ENCODE measurements around the gene CKMT2. TPM values are rescaled to one million over a fixed set of nuclear protein-coding genes. Genes with fewer than 3 reads are reported as not detected.

Gene CKMT2
- total and polyA plus RNA-seq, 2 donors (not counting 3 experiments of a cell fraction or from before 2014, with no cell fraction given) = not detected

GRCh38 chr5:81222285-81222684, 10.8 kb upstream of the CKMT2 start:
- FAIRE-seq (no peak), DNase-seq (ENCODE audit: low read depth, low spot score) (no peak)
- no peak overlapping the region for H2AFZ ChIP-seq (ENCODE audit: low read depth, low read length)
- no peaks in the 10 kb centered on the region for H3K79me2 ChIP-seq (ENCODE audit: control insufficient read depth, insufficient read depth, low read length)
- no peaks in the 10 kb centered on the region for H3K4me1 ChIP-seq (ENCODE audit: control insufficient read depth, extremely low read depth, insufficient read depth, low read length)
- no peak overlapping the region for H3K4me3 ChIP-seq (replicated peaks in 1 of 3; ENCODE audit: insufficient read depth in 1 of 3, low read depth in 1 of 3, low read length in 3 of 3)
- no peaks in the 10 kb centered on the region for H3K27me3 ChIP-seq (ENCODE audit: control insufficient read depth in 2 of 2, insufficient read depth in 2 of 2, low read length in 2 of 2)
- no peaks in the 10 kb centered on the region for H4K20me1 ChIP-seq (replicated peaks; ENCODE audit: control insufficient read depth, extremely low read depth, insufficient read depth, low read length)
- H3K36me3 ChIP-seq (ENCODE audit: control insufficient read depth in 2 of 2, extremely low read depth in 1 of 2, insufficient read depth in 2 of 2, low read length in 2 of 2) = no peaks in the 10 kb centered on the region
- BruUV-seq (replicated peaks) = no TSS peak
- H3K9me3 ChIP-seq (replicated peaks; ENCODE audit: control insufficient read depth, insufficient read depth, low read length) = no peaks in the 10 kb centered on the region
- dilution Hi-C loops (cut with MboI; ENCODE audit: extremely low pct_ligation_motif_present, low sequenced_read_pairs) = no loop called here
- no peaks in the 10 kb centered on the region for H3K9me1 ChIP-seq (replicated peaks; ENCODE audit: control insufficient read depth, extremely low read depth, insufficient read depth, low read length)
- H3K4me2 ChIP-seq (ENCODE audit: insufficient read depth, low read length) = no peak overlapping the region
- H3K27ac ChIP-seq (ENCODE audit: insufficient read depth, low read depth, low read length) = no peak overlapping the region
- POLR2A ChIA-PET = no interaction called here
- CTCF ChIA-PET = no interaction called here
- H3K9ac ChIP-seq (replicated peaks; ENCODE audit: extremely low read depth, insufficient read depth, low read length) = no peak overlapping the region
- TF ChIP-seq CTCF (IDR thresholded peaks at IDR 0.05; ENCODE audit: extremely low read depth in 1 of 2, insufficient read depth in 1 of 2, low read depth in 1 of 2, low read length in 2 of 2) (no peak), JUN (IDR thresholded peaks at IDR 0.05; ENCODE audit: borderline replicate concordance, insufficient read depth, insufficient read length, low read depth) (no peak), MAX (IDR thresholded peaks at IDR 0.05; ENCODE audit: insufficient read depth, insufficient read length) (no peak), FOS (IDR thresholded peaks at IDR 0.05; ENCODE audit: borderline replicate concordance, insufficient read depth, low read length) (no peak), EZH2 (IDR thresholded peaks at IDR 0.05; ENCODE audit: borderline replicate concordance, low read depth, low read length, severe bottlenecking) (no peak), POLR2AphosphoS5 (IDR thresholded peaks at IDR 0.05; ENCODE audit: insufficient read depth, low read depth, low read length) (no peak)
- intact Hi-C loops (cut with micrococcal nuclease) = no loop called here
